ENCODE data around the gene SIAH2.

- TF ChIP-seq, protein P1, sequence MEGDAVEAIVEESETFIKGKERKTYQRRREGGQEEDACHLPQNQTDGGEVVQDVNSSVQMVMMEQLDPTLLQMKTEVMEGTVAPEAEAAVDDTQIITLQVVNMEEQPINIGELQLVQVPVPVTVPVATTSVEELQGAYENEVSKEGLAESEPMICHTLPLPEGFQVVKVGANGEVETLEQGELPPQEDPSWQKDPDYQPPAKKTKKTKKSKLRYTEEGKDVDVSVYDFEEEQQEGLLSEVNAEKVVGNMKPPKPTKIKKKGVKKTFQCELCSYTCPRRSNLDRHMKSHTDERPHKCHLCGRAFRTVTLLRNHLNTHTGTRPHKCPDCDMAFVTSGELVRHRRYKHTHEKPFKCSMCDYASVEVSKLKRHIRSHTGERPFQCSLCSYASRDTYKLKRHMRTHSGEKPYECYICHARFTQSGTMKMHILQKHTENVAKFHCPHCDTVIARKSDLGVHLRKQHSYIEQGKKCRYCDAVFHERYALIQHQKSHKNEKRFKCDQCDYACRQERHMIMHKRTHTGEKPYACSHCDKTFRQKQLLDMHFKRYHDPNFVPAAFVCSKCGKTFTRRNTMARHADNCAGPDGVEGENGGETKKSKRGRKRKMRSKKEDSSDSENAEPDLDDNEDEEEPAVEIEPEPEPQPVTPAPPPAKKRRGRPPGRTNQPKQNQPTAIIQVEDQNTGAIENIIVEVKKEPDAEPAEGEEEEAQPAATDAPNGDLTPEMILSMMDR (conservative IDR thresholded peaks at IDR 0.05): no peak
- no peak for TF ChIP-seq ZFX (IDR thresholded peaks at IDR 0.05)
Measured at GRCh38 chr3:150783920-150784746, 21.2 kb upstream of the SIAH2 start.
